ENCODE results near the gene UBXN10.

The UBXN10 gene

DNA sequence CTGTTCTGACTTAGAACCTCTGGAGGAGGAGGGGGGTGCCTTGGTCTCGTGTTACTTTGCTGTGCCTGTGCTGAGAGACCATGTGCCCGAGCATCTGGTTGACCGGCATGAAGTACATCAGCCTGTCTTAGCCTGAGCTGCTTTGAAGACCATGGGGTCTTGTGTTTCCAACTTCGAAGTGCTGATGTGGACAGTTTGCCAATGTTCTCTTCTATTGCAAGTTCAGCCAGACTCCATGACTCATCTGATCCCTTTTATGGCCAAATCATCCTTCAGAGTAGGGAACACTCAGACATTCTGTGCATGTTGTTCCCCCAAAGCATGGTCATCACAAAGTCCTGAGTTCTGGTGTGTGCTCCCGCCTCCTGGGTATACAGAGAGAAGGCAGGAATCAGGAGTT lies 6.5 kb downstream of the UBXN10 start:
- TF ChIP-seq, protein P1, sequence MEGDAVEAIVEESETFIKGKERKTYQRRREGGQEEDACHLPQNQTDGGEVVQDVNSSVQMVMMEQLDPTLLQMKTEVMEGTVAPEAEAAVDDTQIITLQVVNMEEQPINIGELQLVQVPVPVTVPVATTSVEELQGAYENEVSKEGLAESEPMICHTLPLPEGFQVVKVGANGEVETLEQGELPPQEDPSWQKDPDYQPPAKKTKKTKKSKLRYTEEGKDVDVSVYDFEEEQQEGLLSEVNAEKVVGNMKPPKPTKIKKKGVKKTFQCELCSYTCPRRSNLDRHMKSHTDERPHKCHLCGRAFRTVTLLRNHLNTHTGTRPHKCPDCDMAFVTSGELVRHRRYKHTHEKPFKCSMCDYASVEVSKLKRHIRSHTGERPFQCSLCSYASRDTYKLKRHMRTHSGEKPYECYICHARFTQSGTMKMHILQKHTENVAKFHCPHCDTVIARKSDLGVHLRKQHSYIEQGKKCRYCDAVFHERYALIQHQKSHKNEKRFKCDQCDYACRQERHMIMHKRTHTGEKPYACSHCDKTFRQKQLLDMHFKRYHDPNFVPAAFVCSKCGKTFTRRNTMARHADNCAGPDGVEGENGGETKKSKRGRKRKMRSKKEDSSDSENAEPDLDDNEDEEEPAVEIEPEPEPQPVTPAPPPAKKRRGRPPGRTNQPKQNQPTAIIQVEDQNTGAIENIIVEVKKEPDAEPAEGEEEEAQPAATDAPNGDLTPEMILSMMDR (IDR thresholded peaks at IDR 0.05; ENCODE audit: borderline replicate concordance, control extremely low read depth, extremely low read depth, insufficient read depth, missing control alignments), result no peak
- DNase-seq (ENCODE audit: low spot score), result no peak
- in situ Hi-C loops (cut with MboI; ENCODE audit: low sequenced_read_pairs, unreplicated experiment), result no loop called here

DNA sequence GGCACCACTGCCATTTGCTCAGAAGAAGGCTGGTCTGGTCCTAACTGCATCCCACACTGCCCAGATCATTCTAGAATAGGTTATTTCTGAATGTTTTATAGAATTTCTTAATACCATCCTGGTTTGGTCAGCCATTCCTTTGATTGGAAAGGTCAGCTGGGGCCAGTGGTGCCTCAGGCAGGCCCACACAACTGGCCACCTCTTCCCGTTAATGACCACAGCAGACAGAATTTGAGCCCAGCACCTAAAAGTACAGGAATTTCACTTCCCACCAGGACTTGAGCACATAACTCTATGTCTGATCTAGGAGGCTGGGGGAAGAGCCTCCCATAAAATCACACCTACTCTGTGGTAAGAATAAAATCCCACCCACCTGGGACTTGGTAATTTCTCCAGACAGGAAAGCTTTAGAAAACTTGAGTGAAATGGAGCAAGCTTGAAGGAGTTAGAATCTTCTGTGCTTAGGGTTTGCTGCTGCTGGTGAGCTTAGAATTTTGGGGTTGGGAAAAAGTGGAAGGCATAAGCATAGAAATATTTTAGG lies 7.0 kb downstream of the UBXN10 start:
- DNase-seq (ENCODE audit: low spot score), result no peak
- TF ChIP-seq, protein P1 (IDR thresholded peaks at IDR 0.05; ENCODE audit: borderline replicate concordance, control extremely low read depth, extremely low read depth, insufficient read depth, missing control alignments), result no peak
- in situ Hi-C loops (cut with MboI; ENCODE audit: low sequenced_read_pairs, unreplicated experiment), result no loop called here

DNA sequence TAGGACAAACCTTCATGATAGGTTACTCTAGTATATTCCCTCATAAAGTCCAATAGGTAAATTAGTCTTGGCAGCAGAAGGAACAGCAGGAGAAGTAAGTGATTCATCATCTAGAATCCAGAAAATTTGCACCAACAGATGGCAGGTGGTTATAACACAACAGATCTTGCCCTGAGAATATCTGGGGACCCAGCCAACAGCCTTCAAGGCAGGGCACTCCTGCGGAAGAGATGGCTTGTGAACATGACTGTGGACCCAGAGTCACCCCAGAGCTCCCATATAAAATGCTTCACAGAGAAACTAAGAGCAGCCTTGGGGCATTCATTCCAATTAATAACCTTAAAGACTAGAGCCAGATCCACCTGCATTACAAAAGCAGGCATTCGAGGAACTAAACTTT lies 8.3 kb downstream of the UBXN10 start:
- TF ChIP-seq, protein P1 (IDR thresholded peaks at IDR 0.05; ENCODE audit: borderline replicate concordance, control extremely low read depth, extremely low read depth, insufficient read depth, missing control alignments), result no peak
- DNase-seq (ENCODE audit: low spot score), result no peak
- in situ Hi-C loops (cut with MboI; ENCODE audit: low sequenced_read_pairs, unreplicated experiment), result no loop called here

DNA sequence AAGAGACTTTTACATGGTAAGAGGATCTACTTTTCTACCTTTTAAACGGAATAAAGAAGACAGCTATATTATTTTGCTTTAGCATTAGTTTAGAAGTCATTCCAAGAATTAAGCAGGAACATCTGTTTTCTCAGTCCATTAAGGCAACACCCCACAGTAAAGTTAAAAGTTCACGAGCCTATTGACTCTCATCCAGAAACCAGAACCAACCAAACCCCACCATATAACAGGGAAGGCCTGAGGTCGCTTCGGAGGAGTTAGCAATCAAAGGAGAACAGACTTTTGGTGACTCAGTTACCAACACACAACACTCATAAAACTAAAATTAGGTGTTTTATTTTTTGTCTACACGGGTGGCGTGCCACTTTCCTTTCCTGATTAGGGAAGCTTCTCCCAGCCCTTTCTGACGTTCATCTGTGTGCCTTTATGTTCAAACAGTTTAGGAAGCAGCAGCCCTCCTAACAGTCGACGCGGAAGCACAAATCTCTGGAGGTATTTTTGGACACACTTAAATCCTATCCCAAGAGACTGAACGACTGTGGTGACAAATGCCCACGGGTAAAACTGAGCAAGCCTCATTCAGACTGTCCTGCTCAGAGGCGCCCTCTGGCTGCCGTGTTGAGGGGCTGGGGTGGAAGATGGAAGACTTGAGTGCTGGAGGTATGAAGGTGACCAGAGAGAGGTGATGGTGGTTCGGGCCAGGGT lies 9.0 kb downstream of the UBXN10 start:
- TF ChIP-seq, protein P1 (IDR thresholded peaks at IDR 0.05; ENCODE audit: borderline replicate concordance, control extremely low read depth, extremely low read depth, insufficient read depth, missing control alignments), result peak; percentile 82
- DNase-seq (ENCODE audit: low spot score), result peak; percentile 73
- in situ Hi-C loops (cut with MboI; ENCODE audit: low sequenced_read_pairs, unreplicated experiment), result no loop called here

DNA sequence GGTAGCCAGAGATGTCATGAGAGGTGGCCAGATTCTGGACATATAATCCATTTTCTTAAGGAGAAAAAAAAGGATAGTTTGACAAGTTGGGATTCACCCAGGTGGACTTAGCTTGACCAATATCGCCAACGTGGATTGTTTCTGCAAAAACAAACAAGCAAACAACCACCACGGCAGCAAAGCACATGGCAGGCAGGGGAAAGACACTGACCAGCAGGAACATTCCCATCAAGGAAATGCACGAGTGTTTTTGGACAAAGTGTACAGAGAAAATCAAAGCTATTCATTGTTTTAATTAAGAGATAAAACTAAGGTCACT lies 9.5 kb downstream of the UBXN10 start:
- in situ Hi-C loops (cut with MboI; ENCODE audit: low sequenced_read_pairs, unreplicated experiment), result no loop called here
- no peak for DNase-seq (ENCODE audit: low spot score)
- TF ChIP-seq, protein P1 (IDR thresholded peaks at IDR 0.05; ENCODE audit: borderline replicate concordance, control extremely low read depth, extremely low read depth, insufficient read depth, missing control alignments), result no peak

DNA sequence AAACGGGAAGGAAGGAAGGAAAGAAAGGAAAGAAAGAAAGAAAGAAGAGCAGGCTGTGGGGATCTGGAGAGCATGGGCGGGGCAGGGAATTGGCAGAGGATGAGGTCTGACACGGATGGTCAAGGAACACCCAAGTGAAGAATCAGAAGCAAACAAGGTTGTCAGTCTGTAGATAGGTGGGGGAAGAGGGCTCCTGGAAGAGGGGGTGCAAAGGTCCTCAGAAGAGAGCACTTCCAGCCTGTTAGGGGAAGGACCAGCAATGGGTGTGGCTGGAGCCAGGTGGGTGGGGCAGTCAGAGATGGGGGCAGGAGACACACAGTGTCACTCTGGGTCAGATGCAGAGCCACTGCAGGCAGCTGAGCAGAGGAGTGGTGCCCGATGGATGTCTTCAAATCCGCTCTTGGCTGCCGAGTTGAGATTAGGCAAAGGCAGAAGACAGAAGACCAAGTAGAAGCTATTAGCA lies 11.5 kb downstream of the UBXN10 start:
- in situ Hi-C loops (cut with MboI; ENCODE audit: low sequenced_read_pairs, unreplicated experiment), result no loop called here
- TF ChIP-seq, protein P1 (IDR thresholded peaks at IDR 0.05; ENCODE audit: borderline replicate concordance, control extremely low read depth, extremely low read depth, insufficient read depth, missing control alignments), result no peak
- no peak for DNase-seq (ENCODE audit: low spot score)

Measured in GM13976 (cell line).